ENCODE results near the gene APOC4. TPM values are rescaled to one million over a fixed set of nuclear protein-coding genes. Genes with fewer than 3 reads are reported as not detected.

Gene APOC4
- total RNA-seq, 1 experiment from 2014 or later = not detected

DNA sequence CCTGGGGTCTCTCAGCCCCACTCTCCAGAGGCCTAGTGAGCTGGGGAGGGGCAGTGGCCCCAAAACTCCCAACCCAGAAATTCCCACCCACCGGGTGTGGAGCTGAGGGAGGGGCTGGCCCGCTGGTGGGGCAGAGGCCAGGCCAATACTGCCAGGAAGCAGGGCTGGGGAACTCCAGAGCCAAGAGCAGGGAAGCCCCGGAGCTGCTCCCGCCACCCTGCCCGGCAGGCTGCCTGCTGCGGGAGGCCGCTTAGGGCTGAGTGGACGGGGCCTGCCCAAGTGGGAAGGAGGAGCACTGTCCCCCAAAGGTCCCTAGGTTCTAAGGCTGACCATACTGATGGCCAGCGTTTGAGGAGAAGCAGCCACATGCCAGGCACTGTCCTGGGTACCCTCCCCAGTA lies 46.2 kb downstream of the APOC4 start:
- Histone ChIP-seq H4K5ac (ENCODE audit: insufficient read length, low read depth, low read length) (no peak overlapping the region), H2BK12ac (ENCODE audit: insufficient read length, low read depth, low read length) (no peak overlapping the region), H3K27ac (ENCODE audit: insufficient read length, low read depth, low read length) (no peak overlapping the region), H2BK120ac (ENCODE audit: low read depth, low read length, poor library complexity, severe bottlenecking) (no peak overlapping the region), H4K91ac (ENCODE audit: insufficient read length, low read depth, low read length) (no peak overlapping the region), H3K4me2 (ENCODE audit: insufficient read depth, insufficient read length, low read length) (no peak overlapping the region), H3K9ac (ENCODE audit: extremely low read depth, insufficient read length, low read length) (no peak overlapping the region), H2BK20ac (ENCODE audit: low read depth, low read length, poor library complexity, severe bottlenecking) (no peak overlapping the region), H4K20me1 (ENCODE audit: control insufficient read depth, insufficient read depth, insufficient read length) (no peaks in the 10 kb centered on the region), H3K14ac (ENCODE audit: insufficient read depth, low read length) (no peak overlapping the region; the same call in 1 of the 2 replicates), H3K9me3 (ENCODE audit: control insufficient read depth, low read depth, low read length) (no peaks in the 10 kb centered on the region), H4K8ac (replicated peaks; ENCODE audit: insufficient read length, low read depth, low read length) (no peak overlapping the region), H3K4me1 (ENCODE audit: insufficient read depth, low read length) (no peaks in the 10 kb centered on the region), H3K79me1 (ENCODE audit: insufficient read depth, low read depth, low read length, poor library complexity, severe bottlenecking) (no peaks in the 10 kb centered on the region), H3K23me2 (ENCODE audit: insufficient read length, low read depth, low read length, poor library complexity, severe bottlenecking) (no peaks in the 10 kb centered on the region), H3K79me2 (ENCODE audit: insufficient read depth, low read length) (no peaks in the 10 kb centered on the region), H2BK15ac (ENCODE audit: low read depth, low read length) (no peak overlapping the region), H3T11ph (ENCODE audit: low read length) (no peak overlapping the region), H3K27me3 (ENCODE audit: insufficient read depth, low read length) (no peaks in the 10 kb centered on the region), H3K18ac (ENCODE audit: insufficient read length, low read depth, low read length) (no peak overlapping the region), H2AK5ac (ENCODE audit: insufficient read length, low read length) (no peak overlapping the region), H2AFZ (ENCODE audit: low read length) (no peak overlapping the region), H3K56ac (ENCODE audit: insufficient read length, low read depth, low read length) (no peak overlapping the region), H3K4ac (ENCODE audit: low read depth, low read length) (no peak overlapping the region), H3K23ac (ENCODE audit: insufficient read length, low read depth, low read length) (no peak overlapping the region), H2BK5ac (ENCODE audit: insufficient read length, low read length) (no peak overlapping the region)
- DNase-seq = no peak
- Mint-ChIP-seq H3K4me3 (no peak overlapping the region), H3K36me3 (ENCODE audit: insufficient read depth in 1 of 3, low read depth in 3 of 3) (peaks cover 14 to 57% (median 56%) of the 10 kb centered on the region in 3 experiments; a peak in 6 of 7 replicates), H3K4me1 (no peaks in the 10 kb centered on the region), H3K9me3 (no peaks in the 10 kb centered on the region), H3K27ac (no peak overlapping the region), H3K27me3 (ENCODE audit: low read depth) (no peaks in the 10 kb centered on the region)
- no CpG with 5 or more reads among the region's 9 CpGs for WGBS (ENCODE audit: extremely low coverage, insufficient read length, low lambda C conversion rate)
- TF ChIP-seq, protein P1, sequence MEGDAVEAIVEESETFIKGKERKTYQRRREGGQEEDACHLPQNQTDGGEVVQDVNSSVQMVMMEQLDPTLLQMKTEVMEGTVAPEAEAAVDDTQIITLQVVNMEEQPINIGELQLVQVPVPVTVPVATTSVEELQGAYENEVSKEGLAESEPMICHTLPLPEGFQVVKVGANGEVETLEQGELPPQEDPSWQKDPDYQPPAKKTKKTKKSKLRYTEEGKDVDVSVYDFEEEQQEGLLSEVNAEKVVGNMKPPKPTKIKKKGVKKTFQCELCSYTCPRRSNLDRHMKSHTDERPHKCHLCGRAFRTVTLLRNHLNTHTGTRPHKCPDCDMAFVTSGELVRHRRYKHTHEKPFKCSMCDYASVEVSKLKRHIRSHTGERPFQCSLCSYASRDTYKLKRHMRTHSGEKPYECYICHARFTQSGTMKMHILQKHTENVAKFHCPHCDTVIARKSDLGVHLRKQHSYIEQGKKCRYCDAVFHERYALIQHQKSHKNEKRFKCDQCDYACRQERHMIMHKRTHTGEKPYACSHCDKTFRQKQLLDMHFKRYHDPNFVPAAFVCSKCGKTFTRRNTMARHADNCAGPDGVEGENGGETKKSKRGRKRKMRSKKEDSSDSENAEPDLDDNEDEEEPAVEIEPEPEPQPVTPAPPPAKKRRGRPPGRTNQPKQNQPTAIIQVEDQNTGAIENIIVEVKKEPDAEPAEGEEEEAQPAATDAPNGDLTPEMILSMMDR (conservative IDR thresholded peaks at IDR 0.05) = no peak

Measured in H9 (cell line).